Kidney epithelial cell (primary cell): Measurements from ENCODE around the gene SLC41A2. TPM values are rescaled to one million over a fixed set of nuclear protein-coding genes. Genes with fewer than 3 reads are reported as not detected.
"Not testable (repeated sequence)": the region's sequence is repeated elsewhere in the genome, so short reads cannot be mapped to it uniquely, and the experiment has no call there.

Experiments
- DNase-seq: peaks from one replicate; pipeline ENCODE4 v3.0.0-alpha.2; 2010; ENCODE audit warnings: low read depth
- H3K27me3 ChIP-seq: 2 replicates; pipeline ENCODE4 v1.6.0; 2011; ENCODE audit warnings: low read length; ENCODE audit not compliant: control insufficient read depth, insufficient read depth
- H3K36me3 ChIP-seq: 2 replicates; pipeline ENCODE4 v1.5.1; 2011; ENCODE audit warnings: low read length; ENCODE audit not compliant: control insufficient read depth, insufficient read depth
- H3K4me3 ChIP-seq: 2 replicates; pipeline ENCODE4 v1.5.1; 2011; ENCODE audit warnings: low read depth, mild to moderate bottlenecking, control low read depth, low read length
- CTCF ChIP-seq: IDR thresholded peaks from 2 replicates; pipeline ENCODE4 v1.5.1; 2011; ENCODE audit warnings: mild to moderate bottlenecking, moderate library complexity, low read length, control low read depth, inconsistent platforms; ENCODE audit not compliant: insufficient read depth, poor library complexity, severe bottlenecking
- total RNA-seq: library from RNA; depleted of rRNA; stranded (reverse); fragments of >200 nt; gene quantifications from 2 replicates; pipeline ENCODE4 v1.2.3, GENCODE V29; 2015

SLC41A2 gene
- total RNA-seq, 1 donor from 2014 or later = 26.3 TPM

- TF ChIP-seq CTCF = no peak
- DNase-seq = no peak
- H3K36me3 ChIP-seq = no peaks in the 10 kb centered on the region
These were observed 5.3 kb downstream of the SLC41A2 start for GRCh38 chr12:104952816-104953215.

GRCh38 chr12:104951759-104952509, 6.2 kb downstream of the SLC41A2 start:
- H3K4me3 ChIP-seq = no peak overlapping the region
- H3K27me3 ChIP-seq = no peaks in the 10 kb centered on the region
- no peak for DNase-seq
- H3K36me3 ChIP-seq = no peaks in the 10 kb centered on the region
- TF ChIP-seq CTCF = no peak

More at GRCh38 chr12:104952816-104953215, 5.3 kb downstream of the SLC41A2 start:
- Histone ChIP-seq H3K4me3 (no peak overlapping the region), H3K27me3 (no peaks in the 10 kb centered on the region)

- H3K36me3 ChIP-seq, H3K4me3 ChIP-seq, DNase-seq, H3K27me3 ChIP-seq: not testable (repeated sequence)
These were observed 9.4 kb downstream of the SLC41A2 start for GRCh38 chr12:104948716-104949115.

GRCh38 chr12:104944252-104944651, 13.8 kb downstream of the SLC41A2 start:
- DNase-seq = no peak
- H3K36me3 ChIP-seq = peaks cover 2% of the 10 kb centered on the region
- no peak overlapping the region for H3K4me3 ChIP-seq
- H3K27me3 ChIP-seq = no peaks in the 10 kb centered on the region
- no peak for TF ChIP-seq CTCF

- not testable (repeated sequence) for DNase-seq, H3K27me3 ChIP-seq, H3K36me3 ChIP-seq, H3K4me3 ChIP-seq
These were observed 14.7 kb downstream of the SLC41A2 start for GRCh38 chr12:104943401-104943800.

GRCh38 chr12:104942075-104942474, 16.0 kb downstream of the SLC41A2 start:
- no peak for DNase-seq
- H3K4me3 ChIP-seq = no peak overlapping the region
- H3K27me3 ChIP-seq = no peaks in the 10 kb centered on the region
- no peak for TF ChIP-seq CTCF
- H3K36me3 ChIP-seq = peaks cover 2% of the 10 kb centered on the region

- no peak for TF ChIP-seq CTCF
- H3K4me3 ChIP-seq = no peak overlapping the region
- no peak for DNase-seq
- peaks cover 2% of the 10 kb centered on the region for H3K36me3 ChIP-seq
- H3K27me3 ChIP-seq = no peaks in the 10 kb centered on the region
These were observed 16.6 kb downstream of the SLC41A2 start for GRCh38 chr12:104941454-104941853.
